Naive thymus-derived CD4-positive, alpha-beta T cell (primary cell): ENCODE data around the gene CMYA5. TPM values are rescaled to one million over a fixed set of nuclear protein-coding genes. Genes with fewer than 3 reads are reported as not detected.
A peak's percentile ranks its signal among the peaks of the same experiment; 100 is the strongest.

ENCODE experiments used
- ATAC-seq: fragments of 150-1000 bp; cut with Tn5 transposase; 2 replicates; pipeline ENCODE4 v1.10.0; 2021; ENCODE audit warnings: mild to moderate bottlenecking, moderate library complexity
- CTCF ChIA-PET: fragments of 350-600 bp; sonication (Branson Sonifier 250); formaldehyde crosslinking; loops from one replicate; lab custom pipeline; 2021; ENCODE audit warnings: antibody characterized with exemption; lab: Charles Lee
- POLR2A ChIA-PET: fragments of 350-600 bp; sonication (Branson Sonifier 250); formaldehyde crosslinking; loops from one replicate; lab custom pipeline; 2021; ENCODE audit warnings: antibody characterized with exemption, inconsistent platforms; lab: Charles Lee
- DNase-seq, 9 donors: peaks; one replicate each; pipeline versions ENCODE4 v3.0.0 to v3.0.0-alpha.2; 2020 to 2022; ENCODE audit warnings: mixed read lengths in 1 of 9
- H3K27ac ChIP-seq: one replicate; pipeline ENCODE4 v1.7.0; 2013; ENCODE audit warnings: mild to moderate bottlenecking, low read depth, low read length, moderate library complexity
- H3K27me3 ChIP-seq, 2 donors: one replicate each; pipeline ENCODE4 v1.7.0; 2013; ENCODE audit warnings: low read length in 2 of 2, mild to moderate bottlenecking in 2 of 2, moderate library complexity in 2 of 2; ENCODE audit not compliant: control insufficient read depth in 2 of 2, insufficient read depth in 2 of 2
- H3K36me3 ChIP-seq, 3 experiments: 1 replicate in 2 of 3; 2 replicates in 1 of 3; pipeline ENCODE4 v1.7.0; 2013; ENCODE audit warnings: low read length in 3 of 3, mild to moderate bottlenecking in 3 of 3, moderate library complexity in 1 of 3; ENCODE audit not compliant: insufficient read depth in 3 of 3, control insufficient read depth in 2 of 3
- H3K4me1 ChIP-seq, 2 donors: one replicate each; pipeline ENCODE4 v1.7.0; 2013; ENCODE audit warnings: low read length in 2 of 2, mild to moderate bottlenecking in 2 of 2, moderate library complexity in 1 of 2; ENCODE audit not compliant: control insufficient read depth in 2 of 2, insufficient read depth in 2 of 2
- H3K4me3 ChIP-seq: 2 replicates; pipeline ENCODE4 v1.7.0; 2013; ENCODE audit warnings: mild to moderate bottlenecking, low read length
- H3K9me3 ChIP-seq, 3 experiments: 1 replicate in 2 of 3; 2 replicates in 1 of 3; pipeline ENCODE4 v1.7.0; 2013; ENCODE audit warnings: low read length in 3 of 3; ENCODE audit not compliant: control insufficient read depth in 2 of 3
- H3K27ac Mint-ChIP-seq, 9 donors: one replicate each; pipeline ENCODE4 v1.8.0; 2020 to 2022; ENCODE audit warnings: mixed read lengths in 9 of 9, mild to moderate bottlenecking in 8 of 9, moderate library complexity in 5 of 9, inconsistent platforms in 2 of 9
- H3K27me3 Mint-ChIP-seq, 5 donors: one replicate each; pipeline ENCODE4 v1.8.0; 2021 to 2022; ENCODE audit warnings: mixed read lengths in 5 of 5, mild to moderate bottlenecking in 1 of 5
- H3K36me3 Mint-ChIP-seq, 5 donors: one replicate each; pipeline ENCODE4 v1.8.0; 2020 to 2022; ENCODE audit warnings: mixed read lengths in 5 of 5, mild to moderate bottlenecking in 3 of 5, inconsistent platforms in 1 of 5
- H3K4me1 Mint-ChIP-seq, 7 donors: one replicate each; pipeline ENCODE4 v1.8.0; 2020 to 2022; ENCODE audit warnings: mixed read lengths in 7 of 7, mild to moderate bottlenecking in 3 of 7, inconsistent platforms in 1 of 7
- H3K4me3 Mint-ChIP-seq, 10 donors: one replicate each; pipeline ENCODE4 v1.8.0; 2020 to 2022; ENCODE audit warnings: mild to moderate bottlenecking in 10 of 10, mixed read lengths in 10 of 10, moderate library complexity in 6 of 10, inconsistent platforms in 2 of 10
- H3K9me3 Mint-ChIP-seq, 11 donors: one replicate each; pipeline ENCODE4 v1.8.0; 2020 to 2022; ENCODE audit warnings: mixed read lengths in 11 of 11, mild to moderate bottlenecking in 4 of 11, inconsistent platforms in 1 of 11, moderate library complexity in 1 of 11
- intact Hi-C, 2 donors: fragments of 100-400 bp; cut with micrococcal nuclease; formaldehyde crosslinking; loops; one replicate each; pipeline ENCODE4 v1.15.1; 2023
- polyA plus RNA-seq, 2 donors: library from polyadenylated mRNA; unstranded; fragments of 300-500 nt; fragmentation: Illumina TruSeq; gene quantifications; one replicate each; pipeline ENCODE4 v1.2.3, GENCODE V29; 2021
- total RNA-seq, 6 experiments: library from RNA in 5 of 6; stranded (reverse) in 5 of 6; gene quantifications; 1 replicate in 5 of 6; 2 replicates in 1 of 6; pipeline ENCODE4 v1.2.3 and lab custom pipeline; 2021 to 2026

Gene CMYA5
- total and polyA plus RNA-seq, 7 experiments from 2014 or later = 0.08 to 0.27 (median 0.14) TPM; not detected in 1

DNA sequence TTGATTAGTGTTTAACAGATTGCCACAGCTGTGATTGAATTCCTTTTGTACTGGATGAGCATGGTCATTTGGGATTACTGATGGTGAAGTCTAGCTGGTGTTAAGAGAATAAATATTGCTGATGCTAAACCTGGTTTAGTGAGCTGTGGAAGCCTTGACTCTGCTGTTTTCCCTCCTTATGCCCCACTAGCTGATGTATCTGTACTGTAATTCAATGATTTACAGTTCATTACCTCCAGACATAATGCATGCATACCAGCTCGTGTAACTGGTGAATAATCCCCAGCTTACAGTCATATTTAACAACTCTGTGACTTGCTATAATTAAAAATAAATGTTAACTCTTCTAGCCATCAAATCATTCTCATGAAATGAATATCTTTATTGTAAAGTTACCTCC lies 1.7 kb upstream of the CMYA5 start:
- Histone ChIP-seq H3K4me3 (no peak overlapping the region), H3K4me1 (no peaks in the 10 kb centered on the region), H3K27me3 (no peaks in the 10 kb centered on the region), H3K36me3 (peaks cover 0 to 10% (median 8%) of the 10 kb centered on the region in 3 experiments), H3K9me3 (no peaks in the 10 kb centered on the region), H3K27ac (no peak overlapping the region)
- CTCF ChIA-PET = no interaction called here
- Mint-ChIP-seq H3K27me3 (no peaks in the 10 kb centered on the region), H3K4me3 (no peak overlapping the region), H3K9me3 (peaks cover 0 to 5% (median 3%) of the 10 kb centered on the region in 11 donors), H3K27ac (peak overlapping the region in 2 of 9 donors; percentile 4 to 37), H3K4me1 (peaks cover 4 to 16% (median 11%) of the 10 kb centered on the region in 7 donors), H3K36me3 (peaks cover 6 to 47% (median 37%) of the 10 kb centered on the region in 5 donors)
- DNase-seq (no peak), ATAC-seq (no peak)
- POLR2A ChIA-PET = no interaction called here
- intact Hi-C loops = no loop called here

DNA sequence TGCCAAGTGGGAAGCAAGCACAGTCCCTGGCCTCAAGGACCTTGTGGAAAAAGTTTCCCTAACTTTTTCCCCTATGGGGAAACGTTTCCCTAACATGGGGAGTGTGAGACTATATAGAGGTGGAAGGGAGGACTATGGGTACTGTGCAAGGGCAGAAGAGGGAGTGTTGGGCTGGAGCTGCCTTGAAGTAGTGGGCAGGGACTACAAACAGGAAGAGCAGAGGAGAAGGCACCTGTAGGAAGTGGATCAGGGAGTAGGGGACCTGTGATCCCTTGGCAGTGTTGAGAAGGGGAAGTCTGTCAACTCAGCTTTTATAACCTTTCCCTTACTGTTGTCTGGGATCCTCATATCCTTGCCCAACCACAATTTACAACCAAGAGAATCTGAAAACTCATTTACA lies 1.4 kb downstream of the CMYA5 start:
- no peak overlapping the region for H3K4me3 ChIP-seq
- H3K27me3 ChIP-seq = no peaks in the 10 kb centered on the region
- H3K9me3 ChIP-seq = no peaks in the 10 kb centered on the region
- intact Hi-C loops = no loop called here
- no peak for DNase-seq
- CTCF ChIA-PET = interaction anchor here (0.6 kb wide), 1 partner anchor 173 kb away, joined by 3 read pairs; no protein-coding TSS in a partner anchor
- peak overlapping the region in 2 of 9 donors; percentile 1 to 57 for H3K27ac Mint-ChIP-seq
- no peaks in the 10 kb centered on the region for H3K4me1 ChIP-seq
- no peak overlapping the region for H3K4me3 Mint-ChIP-seq
- H3K27ac ChIP-seq = no peak overlapping the region
- peaks cover 6 to 31% (median 24%) of the 10 kb centered on the region in 5 donors for H3K36me3 Mint-ChIP-seq
- POLR2A ChIA-PET = interaction anchor here (0.6 kb wide), 1 partner anchor 50 kb away, joined by 3 read pairs; no protein-coding TSS in a partner anchor
- no peaks in the 10 kb centered on the region for H3K27me3 Mint-ChIP-seq
- no peak for ATAC-seq
- peaks cover 0 to 11% (median 3%) of the 10 kb centered on the region in 7 donors for H3K4me1 Mint-ChIP-seq
- peaks cover 0 to 5% (median 3%) of the 10 kb centered on the region in 11 donors for H3K9me3 Mint-ChIP-seq
- H3K36me3 ChIP-seq = no peaks in the 10 kb centered on the region

DNA sequence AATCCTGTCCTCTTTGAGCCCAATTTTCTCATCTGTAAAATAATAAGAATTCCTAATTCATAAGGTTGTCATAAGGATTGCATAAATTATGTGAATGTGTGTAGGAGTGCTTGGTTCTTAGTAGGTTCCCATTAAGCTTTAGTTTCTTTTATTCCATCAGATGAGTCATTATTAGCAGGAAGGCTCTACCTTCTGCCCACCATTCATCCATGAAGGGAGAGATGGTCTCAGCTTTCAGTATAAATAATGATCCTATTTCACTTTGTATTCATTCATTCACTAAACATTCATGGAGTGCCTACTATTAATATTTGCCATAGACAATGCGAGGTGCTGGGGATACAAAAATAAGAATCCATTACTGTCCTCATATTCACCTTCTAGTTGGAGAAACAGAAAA lies 3.0 kb downstream of the CMYA5 start:
- ChIA-PET POLR2A (no interaction called here), CTCF (no interaction called here)
- no peaks in the 10 kb centered on the region for H3K9me3 ChIP-seq
- H3K27me3 Mint-ChIP-seq = no peaks in the 10 kb centered on the region
- H3K27ac Mint-ChIP-seq = no peak overlapping the region
- no peak overlapping the region for H3K4me3 Mint-ChIP-seq
- intact Hi-C loops = no loop called here
- no peaks in the 10 kb centered on the region for H3K36me3 ChIP-seq
- no peak overlapping the region for H3K4me3 ChIP-seq
- peaks cover 6 to 18% (median 13%) of the 10 kb centered on the region in 5 donors for H3K36me3 Mint-ChIP-seq
- no peak for ATAC-seq
- peaks cover 0 to 11% (median 3%) of the 10 kb centered on the region in 7 donors for H3K4me1 Mint-ChIP-seq
- H3K9me3 Mint-ChIP-seq = peaks cover 0 to 5% (median 3%) of the 10 kb centered on the region in 11 donors
- no peaks in the 10 kb centered on the region for H3K27me3 ChIP-seq
- no peak for DNase-seq
- H3K4me1 ChIP-seq = no peaks in the 10 kb centered on the region
- no peak overlapping the region for H3K27ac ChIP-seq

DNA sequence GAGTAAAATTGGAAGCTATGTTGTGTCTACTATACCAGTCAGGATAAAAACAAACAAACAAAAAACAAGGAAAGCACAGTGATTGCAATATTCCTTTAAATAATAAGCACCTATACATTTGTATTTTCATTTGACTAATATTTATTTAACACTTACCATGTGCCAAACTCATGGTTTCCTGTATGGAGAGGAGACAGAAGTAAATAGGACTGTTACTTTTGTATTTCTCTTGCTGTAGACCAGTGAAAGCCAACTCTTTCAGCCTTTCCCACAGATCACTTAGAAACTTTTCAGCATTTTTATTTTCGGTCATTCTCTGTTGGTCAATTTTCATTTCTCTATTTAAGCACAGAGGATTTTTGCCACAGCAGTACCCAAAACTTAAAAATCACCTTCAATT lies 4.5 kb downstream of the CMYA5 start:
- Histone ChIP-seq H3K4me3 (no peak overlapping the region), H3K36me3 (no peaks in the 10 kb centered on the region), H3K4me1 (no peaks in the 10 kb centered on the region), H3K9me3 (no peaks in the 10 kb centered on the region), H3K27me3 (no peaks in the 10 kb centered on the region), H3K27ac (no peak overlapping the region)
- Mint-ChIP-seq H3K36me3 (peaks cover 0 to 6% (median 4%) of the 10 kb centered on the region in 5 donors), H3K27me3 (no peaks in the 10 kb centered on the region), H3K4me1 (peaks cover 0 to 11% (median 4%) of the 10 kb centered on the region in 7 donors), H3K9me3 (peaks cover 0 to 3% (median 0%) of the 10 kb centered on the region in 11 donors), H3K27ac (no peak overlapping the region), H3K4me3 (no peak overlapping the region)
- ChIA-PET POLR2A (no interaction called here), CTCF (no interaction called here)
- DNase-seq (no peak), ATAC-seq (no peak)
- intact Hi-C loops = no loop called here

DNA sequence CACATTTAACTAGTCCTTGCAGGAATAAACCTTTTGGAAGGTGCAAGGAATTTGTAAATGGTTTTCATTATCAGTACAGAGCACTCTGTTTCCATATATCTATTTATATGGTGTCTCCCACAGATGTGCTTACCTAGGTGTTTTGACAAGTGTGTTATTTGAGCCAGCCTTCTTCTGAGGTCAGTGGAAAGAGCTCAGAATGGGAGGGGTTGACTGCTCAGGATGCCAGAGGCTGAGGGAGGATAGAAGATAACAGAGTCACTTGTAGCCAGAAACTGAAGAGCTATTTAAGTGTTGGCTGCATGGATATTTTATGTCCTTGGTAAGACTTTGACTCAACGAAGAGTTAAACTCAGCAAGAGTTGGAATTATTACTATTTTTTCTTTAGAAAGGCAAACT lies 5.0 kb downstream of the CMYA5 start:
- Histone ChIP-seq H3K4me1 (no peaks in the 10 kb centered on the region), H3K36me3 (no peaks in the 10 kb centered on the region), H3K27ac (no peak overlapping the region), H3K27me3 (no peaks in the 10 kb centered on the region), H3K4me3 (no peak overlapping the region), H3K9me3 (no peaks in the 10 kb centered on the region)
- CTCF ChIA-PET = no interaction called here
- peaks cover 0 to 11% (median 4%) of the 10 kb centered on the region in 7 donors for H3K4me1 Mint-ChIP-seq
- ATAC-seq (no peak), DNase-seq (no peak)
- peaks cover 0 to 6% (median 4%) of the 10 kb centered on the region in 5 donors for H3K36me3 Mint-ChIP-seq
- no peak overlapping the region for H3K27ac Mint-ChIP-seq
- POLR2A ChIA-PET = no interaction called here
- peaks cover 0 to 3% (median 0%) of the 10 kb centered on the region in 11 donors for H3K9me3 Mint-ChIP-seq
- H3K27me3 Mint-ChIP-seq = no peaks in the 10 kb centered on the region
- no peak overlapping the region for H3K4me3 Mint-ChIP-seq
- intact Hi-C loops = no loop called here

DNA sequence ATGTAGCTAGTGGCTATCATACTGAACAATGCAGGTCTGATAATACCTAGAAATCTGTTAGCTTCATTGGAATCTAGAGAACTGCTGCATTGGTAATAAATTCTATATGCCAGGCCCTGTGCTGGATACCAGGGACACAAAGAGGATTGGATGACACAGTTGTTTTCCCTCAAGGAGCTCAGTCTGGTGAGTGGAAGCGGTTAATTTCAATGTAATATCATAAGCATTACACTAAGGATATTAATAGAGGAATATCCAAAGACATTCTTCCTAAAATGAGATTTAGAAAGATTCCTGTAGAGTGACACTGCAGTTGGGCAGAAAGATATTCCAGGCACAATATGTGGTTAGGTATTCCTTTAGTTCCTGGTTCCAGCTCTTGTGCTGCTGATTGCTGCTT lies 5.9 kb downstream of the CMYA5 start:
- no peak overlapping the region for H3K4me3 Mint-ChIP-seq
- Histone ChIP-seq H3K27me3 (no peaks in the 10 kb centered on the region), H3K4me1 (no peaks in the 10 kb centered on the region), H3K4me3 (no peak overlapping the region), H3K9me3 (no peaks in the 10 kb centered on the region), H3K27ac (no peak overlapping the region), H3K36me3 (no peaks in the 10 kb centered on the region)
- peaks cover 0 to 4% (median 2%) of the 10 kb centered on the region in 5 donors for H3K36me3 Mint-ChIP-seq
- intact Hi-C loops = no loop called here
- CTCF ChIA-PET = no interaction called here
- ATAC-seq (no peak), DNase-seq (no peak)
- peak overlapping the region in 1 of 9 donors; percentile 8 for H3K27ac Mint-ChIP-seq
- POLR2A ChIA-PET = no interaction called here
- H3K9me3 Mint-ChIP-seq = no peaks in the 10 kb centered on the region
- H3K27me3 Mint-ChIP-seq = no peaks in the 10 kb centered on the region
- peaks cover 0 to 14% (median 4%) of the 10 kb centered on the region in 7 donors for H3K4me1 Mint-ChIP-seq
